Heart left ventricle (tissue), 13 donors: ENCODE results near the gene CHD2.

Experiments used
- POLR2A ChIP-seq, 2 donors: fragments of 450-650 bp; IDR thresholded peaks; one replicate each; pipeline ENCODE4 v1.6.1; 2017; ENCODE audit warnings: antibody characterized with exemption in 2 of 2, mild to moderate bottlenecking in 2 of 2, moderate library complexity in 2 of 2
- TF ChIP-seq, protein P1 (sequence below), 12 donors: fragments of 200-600 bp; sonication (generic) in 4 of 12; IDR thresholded peaks; one replicate each; pipeline versions ENCODE4 v1.5.0 to v1.8.0; 2018 to 2022; ENCODE audit warnings: antibody characterized with exemption in 12 of 12, mild to moderate bottlenecking in 5 of 12
- donor health status: ischemic (EF 13 %, LVEDD 7.1; RV severe dilation, severe dysfunction).
- donor health status: DM: no; HTN: yes; CAD: no.
- donor health status: DM: no; HTN: no; CAD: no.
- donor health status: ischemic (EF 25% LVEDD 6.9; RV normal size, moderate dysfunction).
- donor health status: ischemic (EF 25% LVEDD 5.7; RV mildly dilated, moderate dysfunction).
- donor health status: ischemic (EF 35%, LVEDD 5.7; RV mildly dilated, moderate dysfunction).
- donor health status: nonischemic (EF 11% LVEDD 7.7; RV severe dilation, severe dysfunction).
- donor health status: DM: yes; HTN: yes; CAD: no.
- donor health status: PGD.
- donor health status: ischemic (EF 29% LVEDD 5.4; RV normal size, mild dysfunction).
- donor health status: nonischemic (EF 23%, LVEDD 6.1; RV moderate dilation, normal function).

DNA sequence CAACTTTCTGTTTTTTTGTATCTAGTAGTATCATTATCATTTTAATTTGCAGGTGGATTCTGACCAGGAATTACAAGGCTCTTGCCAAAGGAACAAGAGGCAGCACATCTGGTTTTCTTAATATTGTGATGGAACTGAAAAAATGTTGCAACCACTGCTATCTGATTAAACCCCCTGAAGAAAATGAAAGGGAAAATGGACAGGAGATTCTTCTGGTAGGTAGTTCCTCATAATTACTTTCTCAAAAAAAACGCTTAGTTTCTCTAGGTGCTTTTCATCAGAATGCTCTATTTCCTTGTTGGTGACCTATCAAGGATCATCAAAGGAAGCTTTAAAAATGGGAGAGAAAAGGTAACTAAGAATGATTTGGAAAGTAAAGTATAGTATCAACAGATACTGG lies 71.6 kb downstream of the CHD2 start:
- TF ChIP-seq, protein P1, sequence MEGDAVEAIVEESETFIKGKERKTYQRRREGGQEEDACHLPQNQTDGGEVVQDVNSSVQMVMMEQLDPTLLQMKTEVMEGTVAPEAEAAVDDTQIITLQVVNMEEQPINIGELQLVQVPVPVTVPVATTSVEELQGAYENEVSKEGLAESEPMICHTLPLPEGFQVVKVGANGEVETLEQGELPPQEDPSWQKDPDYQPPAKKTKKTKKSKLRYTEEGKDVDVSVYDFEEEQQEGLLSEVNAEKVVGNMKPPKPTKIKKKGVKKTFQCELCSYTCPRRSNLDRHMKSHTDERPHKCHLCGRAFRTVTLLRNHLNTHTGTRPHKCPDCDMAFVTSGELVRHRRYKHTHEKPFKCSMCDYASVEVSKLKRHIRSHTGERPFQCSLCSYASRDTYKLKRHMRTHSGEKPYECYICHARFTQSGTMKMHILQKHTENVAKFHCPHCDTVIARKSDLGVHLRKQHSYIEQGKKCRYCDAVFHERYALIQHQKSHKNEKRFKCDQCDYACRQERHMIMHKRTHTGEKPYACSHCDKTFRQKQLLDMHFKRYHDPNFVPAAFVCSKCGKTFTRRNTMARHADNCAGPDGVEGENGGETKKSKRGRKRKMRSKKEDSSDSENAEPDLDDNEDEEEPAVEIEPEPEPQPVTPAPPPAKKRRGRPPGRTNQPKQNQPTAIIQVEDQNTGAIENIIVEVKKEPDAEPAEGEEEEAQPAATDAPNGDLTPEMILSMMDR (IDR thresholded peaks at IDR 0.05) = no peak
- TF ChIP-seq POLR2A (IDR thresholded peaks at IDR 0.05) = no peak
